IPS-11a (cell line): ENCODE measurements around the gene EPC1.
"Not testable (repeated sequence)": the region's sequence is repeated elsewhere in the genome, so short reads cannot be mapped to it uniquely, and the experiment has no call there.

ENCODE experiments used
- H3K4me3 ChIP-seq: one replicate; pipeline ENCODE4 v1.5.1; 2013; ENCODE audit warnings: low read depth, low read length, control low read depth

The EPC1 gene, protein sequence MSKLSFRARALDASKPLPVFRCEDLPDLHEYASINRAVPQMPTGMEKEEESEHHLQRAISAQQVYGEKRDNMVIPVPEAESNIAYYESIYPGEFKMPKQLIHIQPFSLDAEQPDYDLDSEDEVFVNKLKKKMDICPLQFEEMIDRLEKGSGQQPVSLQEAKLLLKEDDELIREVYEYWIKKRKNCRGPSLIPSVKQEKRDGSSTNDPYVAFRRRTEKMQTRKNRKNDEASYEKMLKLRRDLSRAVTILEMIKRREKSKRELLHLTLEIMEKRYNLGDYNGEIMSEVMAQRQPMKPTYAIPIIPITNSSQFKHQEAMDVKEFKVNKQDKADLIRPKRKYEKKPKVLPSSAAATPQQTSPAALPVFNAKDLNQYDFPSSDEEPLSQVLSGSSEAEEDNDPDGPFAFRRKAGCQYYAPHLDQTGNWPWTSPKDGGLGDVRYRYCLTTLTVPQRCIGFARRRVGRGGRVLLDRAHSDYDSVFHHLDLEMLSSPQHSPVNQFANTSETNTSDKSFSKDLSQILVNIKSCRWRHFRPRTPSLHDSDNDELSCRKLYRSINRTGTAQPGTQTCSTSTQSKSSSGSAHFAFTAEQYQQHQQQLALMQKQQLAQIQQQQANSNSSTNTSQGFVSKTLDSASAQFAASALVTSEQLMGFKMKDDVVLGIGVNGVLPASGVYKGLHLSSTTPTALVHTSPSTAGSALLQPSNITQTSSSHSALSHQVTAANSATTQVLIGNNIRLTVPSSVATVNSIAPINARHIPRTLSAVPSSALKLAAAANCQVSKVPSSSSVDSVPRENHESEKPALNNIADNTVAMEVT

DNA sequence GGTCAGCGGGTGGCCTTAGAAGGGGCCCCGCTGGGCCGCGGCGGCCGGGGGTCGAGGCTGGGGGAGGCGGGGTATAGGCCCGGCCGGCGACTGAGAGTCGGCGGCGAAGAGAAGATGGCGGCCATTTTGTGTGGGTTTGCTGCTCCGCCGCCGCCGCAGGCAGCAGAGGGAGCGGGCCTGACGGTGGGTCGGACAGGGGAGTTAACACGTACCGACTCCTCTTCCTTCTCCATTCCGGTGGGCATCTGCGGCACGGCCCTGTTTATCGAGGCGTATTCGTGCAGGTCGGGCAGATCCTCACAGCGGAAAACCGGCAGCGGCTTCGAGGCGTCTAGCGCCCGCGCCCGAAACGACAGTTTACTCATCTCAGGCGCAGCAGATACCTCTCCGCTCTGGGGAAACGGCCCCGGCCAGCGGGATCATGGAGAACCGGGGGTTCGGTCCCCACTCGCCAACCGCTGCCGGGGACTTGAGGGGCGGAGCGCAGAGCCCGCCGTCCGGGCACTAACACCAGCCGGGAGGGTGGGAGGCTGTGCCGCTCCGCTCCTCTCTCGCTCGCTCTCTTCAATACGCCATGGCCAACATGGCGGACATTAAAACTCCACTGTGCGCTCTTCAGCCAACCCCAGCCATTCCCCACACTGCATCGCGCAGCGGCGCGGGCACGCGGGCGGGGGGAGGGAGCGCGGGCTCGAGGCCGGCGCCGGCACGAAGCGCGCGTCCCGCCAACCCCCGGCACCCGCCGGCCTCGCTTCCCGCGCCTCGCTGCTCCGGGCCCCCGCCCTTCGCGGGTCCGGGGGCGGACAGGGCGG, at the start of gene EPC1:
EPC1 (minus strand) TSS at position 608 of the 812 bp plus-strand sequence; CDS start at position 365, 243 bp downstream.
- H3K4me3 ChIP-seq: peak within 1 kb of the TSS; percentile 99

- no peak overlapping the region for H3K4me3 ChIP-seq
Measured at GRCh38 chr10:32393911-32394310, 47.0 kb upstream of the EPC1 start.

DNA sequence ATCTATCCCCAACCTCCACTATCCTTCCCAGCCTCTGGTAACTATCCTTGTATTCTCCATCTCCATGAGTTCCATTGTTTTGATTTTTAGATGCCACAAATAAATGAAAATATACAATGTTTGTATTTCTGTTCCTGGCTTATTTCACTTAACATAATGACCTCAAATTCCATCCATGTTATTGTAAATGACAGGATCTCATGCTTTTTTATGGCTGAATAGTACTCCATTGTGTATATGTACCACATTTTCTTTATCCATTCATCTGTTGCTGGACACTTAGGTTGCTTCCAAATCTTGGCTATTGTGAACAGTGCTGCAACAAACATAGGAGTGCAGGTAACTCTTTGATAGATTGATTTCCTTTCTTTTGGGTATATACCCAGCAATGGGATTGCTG, 45.3 kb upstream of the EPC1 start:
- H3K4me3 ChIP-seq: not testable (repeated sequence)

- no peak overlapping the region for H3K4me3 ChIP-seq
Measured at GRCh38 chr10:32390193-32390592, 43.2 kb upstream of the EPC1 start.

DNA sequence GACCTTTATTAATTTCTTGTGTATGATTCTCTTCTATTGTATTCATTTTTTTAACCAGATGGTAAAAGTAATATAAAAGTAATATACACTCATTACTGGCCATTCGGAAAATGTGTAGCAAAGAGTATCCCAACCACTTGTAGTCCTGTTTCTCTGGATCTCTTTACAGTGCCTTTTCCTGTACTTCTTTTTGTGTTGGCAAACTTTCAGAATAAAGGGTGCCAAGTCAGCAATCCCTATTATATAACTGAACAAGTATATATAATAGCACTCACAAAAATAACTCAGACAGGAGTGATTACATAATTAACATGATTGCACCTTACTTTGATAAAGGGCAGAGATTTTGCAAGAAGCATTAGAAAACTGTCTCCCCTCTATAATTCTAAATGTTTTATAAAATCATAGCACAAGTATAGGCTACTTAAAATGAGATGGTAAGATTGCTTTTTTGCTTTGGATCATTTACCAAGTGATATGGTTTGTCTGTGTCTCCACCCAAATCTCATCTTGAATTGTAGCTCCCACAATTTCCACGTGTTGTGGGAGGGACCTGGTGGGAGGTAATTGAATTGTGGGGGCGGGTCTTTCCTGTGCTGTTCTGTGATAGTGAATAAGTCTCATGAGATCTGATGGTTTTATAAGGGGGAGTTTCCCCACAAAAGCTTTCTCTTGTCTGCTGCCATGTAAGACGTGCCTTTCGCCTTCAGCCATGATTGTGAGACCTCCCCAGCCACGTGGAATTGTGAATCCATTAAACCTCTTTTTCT, 41.5 kb upstream of the EPC1 start:
- H3K4me3 ChIP-seq: no peak overlapping the region

- no peak overlapping the region for H3K4me3 ChIP-seq
Measured at GRCh38 chr10:32386623-32387260, 39.8 kb upstream of the EPC1 start.

DNA sequence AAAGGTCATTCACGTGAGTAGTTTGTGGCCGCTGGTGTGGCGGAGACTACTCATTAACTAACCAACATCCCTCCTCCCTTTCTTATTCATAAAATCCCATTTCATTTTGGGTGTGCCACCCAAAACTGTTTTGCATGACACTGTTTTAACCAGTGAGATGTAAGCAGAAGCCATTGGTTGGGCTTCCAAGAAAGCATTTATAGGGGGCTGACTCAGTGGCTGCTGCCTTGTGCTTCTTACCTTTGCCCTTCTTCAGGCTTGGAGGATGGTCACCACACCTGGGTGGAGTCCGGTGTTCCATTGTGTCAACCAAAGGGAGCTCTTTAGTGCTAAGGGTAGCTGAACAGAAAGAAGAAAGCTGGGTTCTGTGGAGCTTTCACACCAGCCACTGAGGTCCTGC, 37.2 kb upstream of the EPC1 start:
- H3K4me3 ChIP-seq: no peak overlapping the region

- no peak overlapping the region for H3K4me3 ChIP-seq
Measured at GRCh38 chr10:32381165-32381564, 34.2 kb upstream of the EPC1 start.

- no peak overlapping the region for H3K4me3 ChIP-seq
Measured at GRCh38 chr10:32379950-32380551, 33.1 kb upstream of the EPC1 start.

GRCh38 chr10:32379318-32379949, 32.5 kb upstream of the EPC1 start:
- peak overlapping the region; percentile 74 for H3K4me3 ChIP-seq

DNA sequence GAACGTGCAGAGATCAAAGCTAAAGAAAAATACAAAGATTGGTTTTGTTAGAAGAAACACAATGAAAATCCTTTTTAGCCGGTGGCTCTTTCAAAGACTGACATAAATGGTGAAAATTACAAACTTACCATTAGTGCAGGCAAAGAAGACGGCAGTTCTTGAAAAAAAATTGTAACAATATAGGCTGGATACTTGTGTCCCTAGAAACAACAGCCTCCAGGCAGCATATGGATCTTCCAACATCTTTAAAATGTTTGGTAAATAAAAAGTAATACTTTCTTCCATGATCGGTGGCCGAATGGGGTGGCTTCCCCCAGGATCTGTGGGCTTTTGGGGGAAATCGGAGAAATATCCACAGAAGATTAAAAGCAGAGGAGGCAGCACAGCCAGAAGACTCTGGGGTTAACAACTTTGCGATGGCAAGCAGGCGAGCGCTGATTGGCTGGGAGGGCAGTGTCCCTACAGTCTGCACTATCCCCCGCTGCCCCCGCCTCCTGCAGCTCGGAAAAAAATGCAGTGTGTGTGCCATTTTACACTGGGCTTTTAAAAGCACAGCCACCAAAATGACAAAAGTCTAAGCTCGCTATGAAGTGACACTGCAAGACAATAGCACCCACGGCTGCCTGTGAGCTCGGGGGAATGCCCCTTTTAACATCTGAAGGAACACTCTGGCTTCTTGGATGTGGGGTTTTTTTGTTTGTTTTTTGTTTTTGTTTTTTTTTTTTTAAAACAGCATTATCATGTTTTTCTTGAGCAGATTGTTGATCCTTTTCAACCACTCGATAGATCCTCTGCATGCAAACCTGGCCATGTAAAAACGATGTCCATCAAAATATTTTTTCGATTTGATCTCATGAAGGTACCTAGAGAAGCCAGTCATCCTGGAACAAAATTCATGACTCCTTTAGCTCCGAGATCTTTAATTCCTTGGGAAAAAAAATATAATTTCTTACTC, 31.7 kb upstream of the EPC1 start:
- peak overlapping the region; percentile 74 for H3K4me3 ChIP-seq

DNA sequence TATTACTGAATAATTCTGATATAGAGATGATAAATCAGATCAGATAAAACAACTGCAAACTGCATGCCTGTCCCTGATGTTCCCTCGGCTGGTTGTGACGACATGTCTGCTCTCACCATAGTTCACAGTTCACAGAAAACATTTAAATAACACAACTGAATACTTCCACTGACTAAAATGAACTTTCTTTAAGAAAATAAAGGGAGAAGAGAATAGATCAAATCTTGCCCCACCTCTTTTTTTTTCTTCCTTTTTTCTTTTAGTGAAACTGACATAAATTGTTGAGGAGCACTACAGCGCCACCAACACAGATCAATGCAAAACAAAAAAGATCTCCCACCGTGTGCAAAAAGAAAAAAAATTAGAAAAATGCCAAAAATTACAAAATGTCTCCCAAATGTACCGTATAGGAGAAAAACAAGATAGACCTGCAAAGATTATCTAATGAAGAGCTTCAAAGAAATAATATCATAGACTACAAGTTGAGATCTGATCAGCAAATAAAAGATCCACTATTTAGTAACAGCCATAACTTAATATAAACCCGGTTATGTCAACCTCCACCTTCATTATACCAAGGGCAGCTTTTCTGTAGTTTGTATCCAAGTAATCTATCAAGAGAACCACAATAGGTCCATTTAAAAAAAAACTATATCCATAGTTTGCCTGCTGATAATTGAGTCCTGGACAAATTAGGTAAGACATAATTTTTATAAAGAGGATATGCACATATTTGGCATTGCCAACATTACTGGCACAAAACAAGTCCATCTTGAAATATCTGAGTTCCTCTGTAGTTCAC, 30.7 kb upstream of the EPC1 start:
- peak overlapping the region; percentile 74 for H3K4me3 ChIP-seq

DNA sequence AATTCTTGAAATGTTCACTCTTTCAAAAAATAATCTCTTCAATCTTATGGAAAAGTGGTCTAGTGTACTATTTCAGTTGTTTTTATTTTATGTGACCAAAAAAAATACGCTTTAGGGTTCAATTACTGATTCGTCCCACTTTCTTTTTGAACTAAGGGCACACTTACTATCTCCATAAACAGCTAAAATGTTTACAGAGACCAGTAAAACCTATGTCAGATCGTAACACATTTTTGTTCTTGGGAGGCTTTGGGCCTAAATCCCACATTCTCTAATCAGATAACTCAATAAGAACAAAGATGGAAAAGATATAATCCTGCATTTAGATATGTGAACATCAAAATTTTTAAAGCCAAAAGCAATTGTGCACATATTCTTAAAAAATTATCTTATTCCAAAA, 29.8 kb upstream of the EPC1 start:
- peak overlapping the region; percentile 9 for H3K4me3 ChIP-seq

DNA sequence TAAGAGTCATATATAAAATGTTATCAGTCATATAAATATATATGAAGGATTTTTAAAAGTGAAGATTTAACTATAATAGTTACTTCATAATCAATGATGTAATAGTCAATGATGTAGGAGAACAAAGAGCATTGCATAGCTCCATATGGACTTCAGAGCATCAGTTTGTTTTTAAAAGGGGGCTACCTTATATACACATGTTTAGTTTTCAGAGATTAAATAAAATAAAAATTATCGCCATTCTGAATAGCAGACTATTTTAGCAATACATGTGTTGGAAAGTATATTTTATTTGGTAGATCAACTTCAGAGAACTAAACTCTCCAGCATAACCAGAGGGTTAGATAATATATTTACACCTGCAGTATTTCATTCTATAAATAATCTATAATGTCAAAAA, 29.1 kb upstream of the EPC1 start:
- no peak overlapping the region for H3K4me3 ChIP-seq

DNA sequence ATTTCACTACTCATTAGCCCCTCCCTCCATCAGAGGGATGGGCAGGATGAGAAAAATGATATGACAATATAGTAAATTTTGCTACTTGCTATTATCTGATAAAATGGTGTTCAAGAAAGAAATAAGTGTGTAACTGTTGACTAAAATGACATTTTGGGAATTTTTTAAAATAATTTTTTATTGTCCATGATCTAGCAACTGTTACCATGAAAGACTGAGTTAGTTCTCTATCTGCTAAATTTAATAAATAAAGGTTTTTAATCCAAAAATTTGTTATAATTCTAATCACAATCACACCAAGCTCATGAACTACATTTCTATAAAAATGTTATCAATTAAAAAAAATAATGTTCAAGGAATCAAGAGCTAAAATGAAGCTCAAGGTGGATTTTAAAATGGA, 28.7 kb upstream of the EPC1 start:
- H3K4me3 ChIP-seq: no peak overlapping the region

GRCh38 chr10:32374605-32375004, 27.6 kb upstream of the EPC1 start:
- H3K4me3 ChIP-seq: no peak overlapping the region

- no peak overlapping the region for H3K4me3 ChIP-seq
Measured at GRCh38 chr10:32373496-32373895, 26.5 kb upstream of the EPC1 start.
